ENCODE measurements around the gene UPK3BL1.
"Not testable (repeated sequence)": the region's sequence is repeated elsewhere in the genome, so short reads cannot be mapped to it uniquely, and the experiment has no call there.

- TF ChIP-seq CTCF (conservative IDR thresholded peaks at IDR 0.05 in 1 of 2, IDR thresholded peaks at IDR 0.05 in 1 of 2; ENCODE audit: low read depth in 1 of 2, low read length in 2 of 2); EZH2 (IDR thresholded peaks at IDR 0.05; ENCODE audit: low read length, missing control alignments): not testable (repeated sequence)
These were observed 38.0 kb downstream of the UPK3BL1 start for GRCh38 chr7:102604431-102605145.

Data from fibroblast of lung (primary cell).